IMR-90 (cell line): ENCODE results near the gene REN. TPM values are rescaled to one million over a fixed set of nuclear protein-coding genes. Genes with fewer than 3 reads are reported as not detected.

Experiments
- ATAC-seq: fragments of 200-7000 bp; cut with Tn5 transposase; 2 replicates; pipeline ENCODE4 v1.9.1; 2020; ENCODE audit warnings: low read depth, mild to moderate bottlenecking, moderate library complexity
- BruUV-seq: library from RNA; stranded (reverse); fragments of 400-500 nt; replicated peaks from 2 replicates; lab custom pipeline; 2021; lab: Mats Ljungman, UMichigan
- CTCF ChIA-PET: fragments of 300-600 bp; formaldehyde crosslinking; extraction: SDS; loops from one replicate; lab custom pipeline; 2021; ENCODE audit warnings: antibody characterized with exemption; lab: Yijun Ruan, JAX
- POLR2A ChIA-PET: fragments of 300-600 bp; sonication (Branson Sonifier 250); formaldehyde crosslinking; loops from one replicate; lab custom pipeline; 2022; ENCODE audit warnings: antibody characterized with exemption; ENCODE audit not compliant: unreplicated experiment; lab: Charles Lee
- DNase-seq: peaks from one replicate; pipeline ENCODE4 v3.0.0; 2013
- H2AFZ ChIP-seq: replicated peaks from 2 replicates; pipeline ENCODE3; 2013; ENCODE audit warnings: low read length, mild to moderate bottlenecking; ENCODE audit not compliant: poor library complexity
- H2AK5ac ChIP-seq: 2 replicates; pipeline ENCODE4 v1.6.1; 2013; ENCODE audit warnings: low read depth, low read length, inconsistent platforms
- H2AK9ac ChIP-seq: replicated peaks from 2 replicates; pipeline ENCODE3; 2013; ENCODE audit warnings: mild to moderate bottlenecking, low read depth, low read length, moderate library complexity; ENCODE audit not compliant: poor library complexity
- H2BK120ac ChIP-seq: 2 replicates; pipeline ENCODE4 v1.6.1; 2013; ENCODE audit warnings: low read depth, low read length, inconsistent platforms
- H2BK15ac ChIP-seq: 3 replicates; pipeline ENCODE4 v1.6.1; 2013; ENCODE audit warnings: low read depth, low read length, inconsistent platforms
- H2BK20ac ChIP-seq: 2 replicates; pipeline ENCODE4 v1.6.1; 2013; ENCODE audit warnings: low read depth, mild to moderate bottlenecking, inconsistent platforms, low read length, moderate library complexity
- H2BK5ac ChIP-seq: 2 replicates; pipeline ENCODE4 v1.6.1; 2013; ENCODE audit warnings: mild to moderate bottlenecking, low read depth, low read length, inconsistent platforms; ENCODE audit not compliant: poor library complexity, severe bottlenecking
- H3K14ac ChIP-seq: replicated peaks from 2 replicates; pipeline ENCODE4 v1.6.1; 2013; ENCODE audit warnings: low read depth, low read length, inconsistent platforms
- H3K18ac ChIP-seq: 2 replicates; pipeline ENCODE4 v1.6.1; 2013; ENCODE audit warnings: low read depth, low read length, control low read depth
- H3K23ac ChIP-seq: 2 replicates; pipeline ENCODE4 v1.6.1; 2013; ENCODE audit warnings: low read depth, low read length, inconsistent platforms
- H3K27ac ChIP-seq: 2 replicates; pipeline ENCODE4 v1.5.1; 2013; ENCODE audit warnings: mild to moderate bottlenecking, control low read depth, low read length; ENCODE audit not compliant: insufficient read depth
- H3K27me3 ChIP-seq: 2 replicates; pipeline ENCODE4 v1.6.1; 2013; ENCODE audit warnings: low read length; ENCODE audit not compliant: control insufficient read depth, insufficient read depth
- H3K36me3 ChIP-seq: 2 replicates; pipeline ENCODE4 v1.6.1; 2013; ENCODE audit warnings: low read length, mixed read lengths; ENCODE audit not compliant: control insufficient read depth, insufficient read depth
- H3K4ac ChIP-seq: 2 replicates; pipeline ENCODE4 v1.6.1; 2013; ENCODE audit warnings: low read depth, low read length, inconsistent platforms
- H3K4me1 ChIP-seq: 2 replicates; pipeline ENCODE4 v1.6.1; 2013; ENCODE audit warnings: low read length, mixed read lengths; ENCODE audit not compliant: control insufficient read depth, insufficient read depth
- H3K4me2 ChIP-seq: 2 replicates; pipeline ENCODE4 v1.6.1; 2013; ENCODE audit warnings: low read depth, mild to moderate bottlenecking, control low read depth, low read length, moderate library complexity
- H3K4me3 ChIP-seq: 2 replicates; pipeline ENCODE4 v1.5.1; 2013; ENCODE audit warnings: low read depth, mild to moderate bottlenecking, control low read depth, low read length, moderate library complexity; ENCODE audit not compliant: insufficient read depth
- H3K56ac ChIP-seq: 2 replicates; pipeline ENCODE4 v1.6.1; 2013; ENCODE audit warnings: low read length, inconsistent platforms; ENCODE audit not compliant: insufficient read depth; ENCODE audit errors: extremely low read depth
- H3K79me1 ChIP-seq, 2 experiments: 2 replicates each; pipeline ENCODE4 v1.6.1; 2013; ENCODE audit warnings: low read length in 2 of 2, inconsistent platforms in 1 of 2, low read depth in 1 of 2
- H3K9ac ChIP-seq: 2 replicates; pipeline ENCODE4 v1.6.1; 2013; ENCODE audit warnings: low read depth, low read length, control low read depth
- H3K9me1 ChIP-seq: 2 replicates; pipeline ENCODE4 v1.6.1; 2013; ENCODE audit warnings: low read length, inconsistent platforms; ENCODE audit not compliant: insufficient read depth
- H3K9me3 ChIP-seq: 2 replicates; pipeline ENCODE4 v1.6.1; 2013; ENCODE audit warnings: low read length; ENCODE audit not compliant: control insufficient read depth, insufficient read depth
- H4K20me1 ChIP-seq: 2 replicates; pipeline ENCODE4 v1.6.1; 2013; ENCODE audit warnings: low read length, inconsistent platforms; ENCODE audit not compliant: insufficient read depth
- H4K5ac ChIP-seq: 2 replicates; pipeline ENCODE4 v1.6.1; 2013; ENCODE audit warnings: mild to moderate bottlenecking, low read depth, low read length, control low read depth
- H4K8ac ChIP-seq, 2 experiments: 2 replicates each; pipeline ENCODE4 v1.6.1; 2013; ENCODE audit warnings: low read depth in 2 of 2, low read length in 2 of 2, control low read depth in 1 of 2, inconsistent platforms in 1 of 2
- H4K91ac ChIP-seq: 2 replicates; pipeline ENCODE4 v1.6.1; 2013; ENCODE audit warnings: low read depth, low read length, inconsistent platforms; ENCODE audit not compliant: insufficient read depth
- CTCF ChIP-seq: conservative IDR thresholded peaks from 2 replicates; pipeline ENCODE4 v1.5.1; 2012; ENCODE audit warnings: mild to moderate bottlenecking, low read depth, low read length, improper control_type of control experiment
- RFX5 ChIP-seq: IDR thresholded peaks from 2 replicates; pipeline ENCODE4 v1.8.0; 2012; ENCODE audit warnings: low read depth, mild to moderate bottlenecking, low read length, moderate library complexity
- dilution Hi-C: fragments of 300-500 bp; cut with HindIII; formaldehyde crosslinking; loops from one replicate; pipeline ENCODE4 v1.14.3; 2018; ENCODE audit warnings: low sequenced_read_pairs; ENCODE audit not compliant: unreplicated experiment
- in situ Hi-C: fragments of 300-500 bp; cut with MboI; formaldehyde crosslinking; loops from 3 replicates; pipeline ENCODE4 v1.14.3; 2019; ENCODE audit warnings: low sequenced_read_pairs, inconsistent platforms, mixed read lengths
- intact Hi-C: fragments of 100-400 bp; cut with micrococcal nuclease; formaldehyde crosslinking; loops from 2 replicates; pipeline ENCODE4 v1.10.0; 2022
- polyA plus RNA-seq, 3 experiments: library from polyadenylated mRNA; depleted of rRNA; stranded (reverse); fragments of >200 nt; gene quantifications; 2 replicates each; pipeline ENCODE4 v1.2.3, GENCODE V29; 2012; ENCODE audit warnings: low replicate concordance in 1 of 3
- total RNA-seq: library from RNA; depleted of rRNA; stranded (reverse); fragments of >200 nt; gene quantifications from 2 replicates; pipeline ENCODE4 v1.2.3, GENCODE V29; 2012

REN gene
- total and polyA plus RNA-seq, 2 of the 4 experiments (the other 2 are of a cell fraction): 0.54 to 1.2 TPM

GRCh38 chr1:204205486-204205885 lies 39.3 kb upstream of the REN start:
- Histone ChIP-seq H3K4me3 (no peak overlapping the region), H3K27me3 (no peaks in the 10 kb centered on the region), H4K91ac (no peak overlapping the region), H3K4ac (no peak overlapping the region), H2BK120ac (no peak overlapping the region), H4K5ac (no peak overlapping the region), H4K8ac (no peak overlapping the region), H3K9me1 (peaks cover 16% of the 10 kb centered on the region; the same call in 1 of the 2 replicates), H3K14ac (no peak overlapping the region), H3K18ac (no peak overlapping the region), H3K56ac (no peak overlapping the region), H2AK5ac (no peak overlapping the region), H2BK15ac (no peak overlapping the region), H3K4me2 (no peak overlapping the region), H4K20me1 (no peaks in the 10 kb centered on the region), H2AFZ (no peak overlapping the region), H2AK9ac (no peak overlapping the region), H2BK5ac (no peak overlapping the region), H3K23ac (no peak overlapping the region), H3K36me3 (no peaks in the 10 kb centered on the region), H3K4me1 (peaks cover 3% of the 10 kb centered on the region; the same call in 1 of the 2 replicates), H3K9ac (no peak overlapping the region), H3K9me3 (no peaks in the 10 kb centered on the region), H3K27ac (no peak overlapping the region), H3K79me1 (no peaks in the 10 kb centered on the region), H2BK20ac (no peak overlapping the region)
- POLR2A ChIA-PET: no interaction called here
- ATAC-seq (no peak), DNase-seq (no peak)
- dilution Hi-C loops (no loop called here), in situ Hi-C loops (loop anchor here (5.0 kb wide), 1 partner anchor 38 kb away; the partner anchor contains the start of gene REN), intact Hi-C loops (no loop called here)
- TF ChIP-seq RFX5 (peak; percentile 93), CTCF (no peak)
- BruUV-seq: no TSS peak
- CTCF ChIA-PET: interaction anchor here (2.1 to 3.0 kb wide), 4 partner anchors 37 to 157 kb away, joined by 9 to 32 read pairs (median 18); partner anchors contain the start of genes PLEKHA6 and REN
